ENCODE data around the gene DPP6.
"Not testable (repeated sequence)": the region's sequence is repeated elsewhere in the genome, so short reads cannot be mapped to it uniquely, and the experiment has no call there.

DNA sequence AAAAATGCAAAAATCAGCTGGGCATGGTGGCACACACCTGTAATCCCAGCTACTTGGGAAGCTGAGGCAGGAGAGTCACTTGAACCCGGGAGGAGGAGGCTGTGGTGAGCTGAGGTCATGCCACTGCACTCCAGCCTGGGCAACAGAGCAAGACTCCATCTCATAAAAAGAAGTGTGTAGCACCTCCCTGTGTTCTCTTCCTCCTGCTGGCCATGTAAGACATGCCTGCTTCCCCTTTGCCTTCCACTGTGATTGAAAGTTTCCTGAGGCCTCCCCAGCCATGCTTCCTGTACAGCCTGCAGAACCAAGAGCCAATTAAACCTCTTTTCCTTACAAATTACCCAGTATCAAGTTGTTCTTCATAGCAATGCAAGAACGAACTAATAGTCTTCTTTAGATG is 870.3 kb downstream of the DPP6 start:
- TF ChIP-seq, protein P1, sequence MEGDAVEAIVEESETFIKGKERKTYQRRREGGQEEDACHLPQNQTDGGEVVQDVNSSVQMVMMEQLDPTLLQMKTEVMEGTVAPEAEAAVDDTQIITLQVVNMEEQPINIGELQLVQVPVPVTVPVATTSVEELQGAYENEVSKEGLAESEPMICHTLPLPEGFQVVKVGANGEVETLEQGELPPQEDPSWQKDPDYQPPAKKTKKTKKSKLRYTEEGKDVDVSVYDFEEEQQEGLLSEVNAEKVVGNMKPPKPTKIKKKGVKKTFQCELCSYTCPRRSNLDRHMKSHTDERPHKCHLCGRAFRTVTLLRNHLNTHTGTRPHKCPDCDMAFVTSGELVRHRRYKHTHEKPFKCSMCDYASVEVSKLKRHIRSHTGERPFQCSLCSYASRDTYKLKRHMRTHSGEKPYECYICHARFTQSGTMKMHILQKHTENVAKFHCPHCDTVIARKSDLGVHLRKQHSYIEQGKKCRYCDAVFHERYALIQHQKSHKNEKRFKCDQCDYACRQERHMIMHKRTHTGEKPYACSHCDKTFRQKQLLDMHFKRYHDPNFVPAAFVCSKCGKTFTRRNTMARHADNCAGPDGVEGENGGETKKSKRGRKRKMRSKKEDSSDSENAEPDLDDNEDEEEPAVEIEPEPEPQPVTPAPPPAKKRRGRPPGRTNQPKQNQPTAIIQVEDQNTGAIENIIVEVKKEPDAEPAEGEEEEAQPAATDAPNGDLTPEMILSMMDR (IDR thresholded peaks at IDR 0.05; ENCODE audit: poor library complexity), result not testable (repeated sequence)
- TF ChIP-seq EZH2 (IDR thresholded peaks at IDR 0.05; ENCODE audit: borderline replicate concordance); EZH2phosphoT487 (IDR thresholded peaks at IDR 0.05; ENCODE audit: low read depth, severe bottlenecking, unreplicated experiment): not testable (repeated sequence)
